GM12892 (cell line): ENCODE results near the gene CLCN4.

Experiments used
- DNase-seq: peaks from one replicate; pipeline ENCODE4 v3.0.0; 2011; ENCODE audit not compliant: insufficient read length
- FAIRE-seq: peaks from 2 replicates; lab custom pipeline; 2011; peaks lifted over from hg19 to GRCh38; lab: Jason Lieb, UNC
- POLR2A ChIP-seq: IDR thresholded peaks from 2 replicates; pipeline ENCODE4 v1.6.1; 2011; ENCODE audit warnings: low read depth, low read length, control low read depth
- POLR2AphosphoS5 ChIP-seq: IDR thresholded peaks from 2 replicates; pipeline ENCODE4 v1.6.1; 2011; ENCODE audit warnings: low read depth, low read length, control low read depth
- TAF1 ChIP-seq: IDR thresholded peaks from 2 replicates; pipeline ENCODE4 v1.6.1; 2011; ENCODE audit warnings: low read depth, mild to moderate bottlenecking, control low read depth, low read length, borderline replicate concordance

Gene CLCN4

DNA sequence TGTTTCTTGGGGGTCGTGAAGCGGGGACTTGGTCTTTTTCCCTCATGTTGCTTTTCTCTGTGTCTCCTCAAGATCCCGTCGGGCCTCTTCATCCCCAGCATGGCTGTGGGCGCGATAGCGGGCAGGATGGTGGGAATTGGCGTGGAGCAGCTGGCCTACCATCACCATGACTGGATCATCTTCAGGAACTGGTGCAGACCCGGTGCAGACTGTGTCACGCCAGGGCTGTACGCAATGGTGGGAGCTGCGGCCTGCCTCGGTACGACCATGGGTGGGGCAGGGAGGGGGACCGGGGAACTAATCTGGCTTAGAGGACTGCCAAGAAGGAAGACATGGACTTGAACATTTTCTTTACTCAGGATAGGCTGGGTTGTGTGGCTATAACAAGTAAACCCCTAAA lies 55.6 kb downstream of the CLCN4 start:
- FAIRE-seq (no peak), DNase-seq (no peak)
- TF ChIP-seq POLR2AphosphoS5: no peak
- TF ChIP-seq TAF1: no peak
- no peak for TF ChIP-seq POLR2A

- FAIRE-seq: no peak
- TF ChIP-seq POLR2A (no peak), TAF1 (no peak), POLR2AphosphoS5 (no peak)
Observed at GRCh38 chrX:10213716-10214115, 56.9 kb downstream of the CLCN4 start.

DNA sequence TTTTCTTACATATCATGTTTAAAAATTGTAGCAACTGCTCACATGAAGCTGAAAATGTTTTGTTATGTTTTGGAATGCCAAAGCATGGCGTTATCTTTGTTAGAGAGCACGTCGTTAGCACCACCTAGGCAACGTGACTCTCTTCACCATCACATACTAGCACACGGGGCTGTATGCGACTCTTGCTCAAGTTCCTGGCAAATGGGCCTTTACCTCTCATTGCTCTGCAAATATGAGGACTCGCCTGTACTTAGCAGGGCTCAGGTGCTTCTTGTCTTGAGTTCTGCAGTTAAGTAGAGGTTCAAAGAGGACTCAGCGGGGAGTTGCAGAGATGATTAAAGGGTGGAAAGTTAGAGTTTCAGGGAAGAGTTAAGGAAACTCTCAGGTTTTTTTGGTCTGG lies 59.4 kb downstream of the CLCN4 start:
- TF ChIP-seq POLR2AphosphoS5 (no peak), POLR2A (no peak), TAF1 (no peak)
- FAIRE-seq: no peak
- no peak for DNase-seq

More at GRCh38 chrX:10213716-10214115, 56.9 kb downstream of the CLCN4 start:
- DNase-seq: no peak

DNA sequence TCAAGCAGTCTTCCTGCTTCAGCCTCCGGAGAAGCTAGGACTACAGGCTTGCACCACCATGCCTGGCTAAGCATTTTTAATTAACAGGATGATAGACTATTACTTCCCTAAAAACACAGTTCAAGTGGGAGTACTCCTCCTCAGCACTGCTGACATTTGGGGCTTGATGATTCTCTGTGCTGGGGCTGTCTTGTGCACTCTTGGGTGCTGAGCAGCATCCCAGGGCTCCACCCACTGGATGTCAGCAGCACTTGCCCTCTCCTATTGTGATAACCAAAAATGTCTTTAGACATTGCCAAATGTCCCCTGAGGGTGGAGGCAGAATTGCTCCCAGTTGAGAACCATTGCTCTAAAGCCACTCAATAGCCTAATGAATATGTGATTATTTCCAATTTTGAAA lies 60.4 kb downstream of the CLCN4 start:
- DNase-seq (no peak), FAIRE-seq (peak; percentile 17)
- TF ChIP-seq POLR2A (no peak), TAF1 (no peak), POLR2AphosphoS5 (no peak)

DNA sequence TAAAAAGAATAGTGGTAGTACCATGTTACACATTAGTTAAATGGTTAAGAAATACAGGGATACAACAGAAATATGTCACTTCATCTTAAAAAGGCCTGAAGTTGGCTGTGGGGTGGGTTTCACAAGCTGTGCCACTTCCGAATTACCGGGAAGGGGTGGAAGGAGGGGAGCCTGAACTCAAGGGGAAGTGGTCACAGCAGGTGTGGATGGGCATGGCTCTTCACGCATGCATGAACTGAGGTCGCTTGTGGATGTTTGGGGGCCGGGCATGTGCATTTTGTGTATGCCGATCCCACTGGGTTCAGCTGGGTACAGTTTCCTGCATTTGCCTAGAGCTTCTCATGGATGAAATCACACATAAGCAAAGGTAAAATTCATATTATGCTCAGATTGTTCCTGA lies 64.9 kb downstream of the CLCN4 start:
- FAIRE-seq (no peak), DNase-seq (no peak)
- TF ChIP-seq TAF1: no peak
- TF ChIP-seq POLR2A: no peak
- no peak for TF ChIP-seq POLR2AphosphoS5

DNA sequence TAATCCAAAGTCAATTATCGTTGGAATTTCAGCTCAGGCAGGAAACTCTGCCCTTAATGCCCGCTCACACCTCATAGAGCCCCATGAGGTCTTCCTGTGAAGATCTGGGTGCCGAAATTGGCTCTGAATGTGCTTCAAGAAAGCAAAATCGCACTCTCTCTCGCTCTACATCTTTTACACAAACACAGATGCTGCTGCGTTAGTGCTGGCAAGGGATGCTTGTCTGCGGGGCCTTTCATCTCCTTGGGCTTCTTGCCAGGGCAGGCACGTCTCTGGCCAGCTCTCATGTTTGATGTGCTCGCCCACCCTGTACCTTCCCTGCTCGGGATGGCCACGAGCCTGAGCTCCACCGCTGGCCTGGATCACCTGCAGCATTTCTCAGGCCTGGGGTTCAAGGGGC lies 66.5 kb downstream of the CLCN4 start:
- FAIRE-seq (no peak), DNase-seq (no peak)
- TF ChIP-seq POLR2AphosphoS5: no peak
- no peak for TF ChIP-seq POLR2A
- no peak for TF ChIP-seq TAF1

GRCh38 chrX:10223781-10224180 lies 67.0 kb downstream of the CLCN4 start:
- no peak for FAIRE-seq
- no peak for TF ChIP-seq TAF1
- TF ChIP-seq POLR2AphosphoS5: no peak
- no peak for TF ChIP-seq POLR2A
- DNase-seq: no peak

DNA sequence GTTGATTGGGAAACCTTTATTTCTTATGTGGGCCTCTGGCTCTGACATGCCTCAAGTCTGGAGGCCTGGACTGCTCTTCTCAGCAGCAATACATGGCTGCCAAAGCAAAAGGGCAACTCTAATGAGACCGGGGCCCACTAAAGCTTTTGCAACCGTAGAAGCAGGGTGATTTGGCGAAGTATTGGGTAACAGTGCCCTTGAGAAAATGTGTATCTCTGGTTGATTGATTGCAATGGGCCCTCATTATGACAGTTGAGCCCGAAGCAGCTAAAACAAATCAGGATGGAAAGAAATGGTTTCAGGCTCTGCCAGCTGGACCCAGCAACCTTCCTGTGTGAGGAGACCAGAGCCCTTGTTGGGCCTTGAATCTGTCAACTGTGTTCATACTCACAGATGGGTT lies 73.4 kb downstream of the CLCN4 start:
- FAIRE-seq (no peak), DNase-seq (no peak)
- no peak for TF ChIP-seq POLR2A
- TF ChIP-seq TAF1: no peak
- TF ChIP-seq POLR2AphosphoS5: no peak

DNA sequence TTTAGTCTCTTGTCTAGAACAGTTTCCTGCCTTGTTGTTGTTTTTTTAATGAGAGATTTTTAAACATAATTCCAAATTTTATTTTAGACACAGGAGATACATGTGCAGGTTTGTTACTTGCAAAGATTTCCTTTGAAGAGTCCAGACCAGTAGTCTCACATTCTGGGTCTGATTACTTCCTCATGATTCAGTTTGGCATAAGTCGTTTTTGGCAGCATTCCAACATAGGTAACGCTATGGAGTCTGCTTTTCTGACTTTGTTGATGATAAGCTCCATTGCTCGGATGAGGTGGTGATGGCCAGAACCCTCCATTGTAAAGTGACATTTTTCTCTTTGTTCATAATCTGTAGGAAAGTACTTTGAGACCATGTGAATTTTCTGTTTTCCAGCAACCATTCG lies 74.7 kb downstream of the CLCN4 start:
- no peak for TF ChIP-seq POLR2AphosphoS5
- FAIRE-seq (no peak), DNase-seq (no peak)

- FAIRE-seq (no peak), DNase-seq (no peak)
- no peak for TF ChIP-seq POLR2AphosphoS5
- TF ChIP-seq POLR2A: no peak
- no peak for TF ChIP-seq TAF1
Observed at GRCh38 chrX:10233173-10233572, 76.4 kb downstream of the CLCN4 start.

DNA sequence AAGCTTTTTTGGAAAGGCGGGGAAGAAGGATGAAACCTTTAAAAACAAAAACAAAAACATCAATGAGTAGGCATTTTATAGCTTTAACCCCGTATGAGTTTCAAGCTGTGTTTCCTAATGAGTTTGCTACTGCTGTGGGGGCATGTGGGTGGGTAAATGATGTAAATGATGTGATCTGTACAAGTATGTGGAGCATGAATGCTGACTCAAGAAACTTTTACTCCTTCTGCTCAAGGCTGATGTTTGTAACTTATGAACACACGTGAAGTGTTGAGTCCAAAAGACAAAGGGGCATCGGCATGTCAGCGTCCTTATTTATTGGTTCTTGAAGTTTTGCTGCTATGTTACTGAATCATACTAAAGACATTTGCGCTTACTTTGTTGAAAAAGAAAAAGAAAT lies 76.9 kb downstream of the CLCN4 start:
- no peak for FAIRE-seq
- DNase-seq: no peak
- TF ChIP-seq POLR2A: no peak
- no peak for TF ChIP-seq TAF1
- no peak for TF ChIP-seq POLR2AphosphoS5

- no peak for FAIRE-seq
- no peak for TF ChIP-seq TAF1
- TF ChIP-seq POLR2AphosphoS5: no peak
- TF ChIP-seq POLR2A: no peak
- DNase-seq: no peak
Observed at GRCh38 chrX:10235851-10236250, 79.1 kb downstream of the CLCN4 start.

GRCh38 chrX:10237241-10237640 lies 80.5 kb downstream of the CLCN4 start:
- no peak for FAIRE-seq
- no peak for TF ChIP-seq POLR2AphosphoS5
- TF ChIP-seq POLR2A: no peak
- no peak for TF ChIP-seq TAF1
- no peak for DNase-seq
